ENCODE data around the gene PRKACG.

PRKACG gene

GRCh38 chr9:68981789-68982188 is 32.1 kb downstream of the PRKACG start:
- CTCF ChIA-PET: no interaction called here
- no peak overlapping the region for H3K4me3 ChIP-seq (ENCODE audit: low read depth, low read length)
- TF ChIP-seq CTCF (IDR thresholded peaks at IDR 0.05; ENCODE audit: insufficient read depth, low read length, missing control alignments): no peak
- POLR2A ChIA-PET: no interaction called here
- DNase-seq (ENCODE audit: low read depth, low spot score): no peak

DNA sequence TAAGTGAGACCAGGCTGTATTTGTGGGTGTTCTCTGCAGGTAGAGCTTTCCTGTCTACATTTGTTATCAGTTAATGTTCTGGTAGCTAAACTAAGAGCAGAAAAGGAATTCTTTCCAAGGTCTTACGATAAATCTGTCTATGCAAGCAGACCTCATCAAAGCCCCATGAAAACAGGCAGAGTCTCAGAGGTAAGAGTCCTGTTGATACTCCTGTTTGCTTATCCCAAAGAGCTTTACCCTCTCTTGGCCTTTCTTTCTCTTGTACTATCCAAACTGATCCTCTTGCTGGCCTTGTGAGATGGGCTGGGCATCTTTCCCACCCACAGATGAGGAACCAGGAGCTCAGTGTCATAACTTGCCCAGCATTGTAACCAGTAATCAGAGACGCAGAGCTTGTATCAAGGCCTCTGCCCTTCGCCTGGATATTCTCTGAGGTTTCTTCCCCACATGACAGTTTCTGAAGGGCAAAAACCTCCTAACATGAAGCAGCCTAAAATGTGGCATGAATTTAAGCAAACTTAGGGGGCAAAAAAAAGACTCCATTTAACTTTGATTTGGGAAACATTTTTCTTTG is 33.5 kb downstream of the PRKACG start:
- no peak for DNase-seq (ENCODE audit: low read depth, low spot score)
- no peak overlapping the region for H3K4me3 ChIP-seq (ENCODE audit: low read depth, low read length)
- ChIA-PET CTCF (no interaction called here), POLR2A (no interaction called here)
- no peak for TF ChIP-seq CTCF (IDR thresholded peaks at IDR 0.05; ENCODE audit: insufficient read depth, low read length, missing control alignments)

- H3K4me3 ChIP-seq (ENCODE audit: low read depth, low read length): no peak overlapping the region
- no peak for DNase-seq (ENCODE audit: low read depth, low spot score)
- no peak for TF ChIP-seq CTCF (IDR thresholded peaks at IDR 0.05; ENCODE audit: insufficient read depth, low read length, missing control alignments)
- ChIA-PET POLR2A (no interaction called here), CTCF (no interaction called here)
These were observed 34.2 kb downstream of the PRKACG start for GRCh38 chr9:68979538-68980314.

DNA sequence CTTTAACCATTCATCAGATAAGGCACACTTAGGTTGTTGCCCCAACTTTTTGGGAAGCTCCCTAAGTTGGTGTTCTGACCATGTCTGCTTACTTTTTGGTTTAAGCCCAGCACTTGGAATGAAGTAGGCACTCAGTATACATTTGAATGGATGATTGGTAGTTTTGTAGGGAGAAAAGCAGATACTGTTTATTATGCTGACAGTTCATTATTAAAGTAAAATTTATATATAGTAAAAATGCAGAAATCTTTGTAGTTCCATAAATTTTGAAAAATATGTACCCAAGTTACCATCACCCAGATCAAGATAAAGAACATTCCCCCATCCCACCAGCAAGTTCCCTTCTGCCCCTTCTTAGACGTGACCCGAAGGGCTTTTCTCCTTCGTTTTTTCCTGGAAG is 35.4 kb downstream of the PRKACG start:
- ChIA-PET POLR2A (no interaction called here), CTCF (no interaction called here)
- no peak overlapping the region for H3K4me3 ChIP-seq (ENCODE audit: low read depth, low read length)
- no peak for TF ChIP-seq CTCF (IDR thresholded peaks at IDR 0.05; ENCODE audit: insufficient read depth, low read length, missing control alignments)
- no peak for DNase-seq (ENCODE audit: low read depth, low spot score)

- no peak for DNase-seq (ENCODE audit: low read depth, low spot score)
- POLR2A ChIA-PET: no interaction called here
- CTCF ChIA-PET: no interaction called here
- H3K4me3 ChIP-seq (ENCODE audit: low read depth, low read length): no peak overlapping the region
- TF ChIP-seq CTCF (IDR thresholded peaks at IDR 0.05; ENCODE audit: insufficient read depth, low read length, missing control alignments): no peak
These were observed 35.8 kb downstream of the PRKACG start for GRCh38 chr9:68978066-68978465.

DNA sequence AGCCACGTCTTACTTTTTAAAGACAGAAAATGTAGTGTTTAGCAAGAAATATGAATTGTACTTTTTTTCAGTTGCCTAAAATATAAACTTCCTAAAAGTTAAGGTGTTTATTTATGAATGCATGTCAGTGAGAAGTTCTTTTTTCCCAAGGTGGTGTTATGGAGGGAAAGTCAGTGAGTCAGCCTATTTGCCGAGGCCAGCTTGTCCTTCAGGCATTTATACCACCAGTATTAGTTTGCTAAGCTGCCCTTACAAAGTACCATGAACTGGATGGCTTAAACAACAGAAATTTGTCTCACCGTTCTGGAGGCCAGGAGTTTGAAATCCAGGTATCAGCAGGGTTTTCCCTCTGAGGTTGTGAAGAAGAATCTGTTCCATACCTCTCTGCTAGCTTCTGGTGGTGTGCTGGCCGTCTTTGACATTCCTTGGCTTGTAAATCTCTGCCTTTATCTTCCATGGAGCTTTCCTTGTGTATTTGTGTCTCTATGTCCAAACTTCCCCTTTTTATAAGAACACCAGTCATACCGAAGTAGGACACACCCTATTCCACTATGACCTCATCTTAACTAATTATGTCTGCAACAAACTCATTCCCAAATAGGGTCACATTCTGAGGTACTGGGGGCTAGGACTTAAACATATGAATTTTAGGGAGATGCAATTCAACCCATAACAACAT is 38.4 kb downstream of the PRKACG start:
- ChIA-PET POLR2A (no interaction called here), CTCF (no interaction called here)
- no peak overlapping the region for H3K4me3 ChIP-seq (ENCODE audit: low read depth, low read length)
- DNase-seq (ENCODE audit: low read depth, low spot score): no peak
- no peak for TF ChIP-seq CTCF (IDR thresholded peaks at IDR 0.05; ENCODE audit: insufficient read depth, low read length, missing control alignments)
